Stomach (tissue), 4 donors: Measurements from ENCODE around the gene HPD.

Experiments
- CTCF ChIP-seq, 7 experiments: fragments of 450-650 bp in 4 of 7; fragments of 200-600 bp in 3 of 7; sonication (generic) in 3 of 7; IDR thresholded peaks; one replicate each; pipeline ENCODE4 v1.5.1; 2016 to 2019; ENCODE audit warnings: antibody characterized with exemption in 7 of 7, control low read depth in 2 of 7, mild to moderate bottlenecking in 1 of 7
- POLR2A ChIP-seq, 4 donors: fragments of 450-650 bp; IDR thresholded peaks; one replicate each; pipeline ENCODE4 v1.6.1; 2016; ENCODE audit warnings: antibody characterized with exemption in 4 of 4, control low read depth in 2 of 4, mild to moderate bottlenecking in 1 of 4, moderate library complexity in 1 of 4
- POLR2AphosphoS5 ChIP-seq, 3 donors: sonication (generic); formaldehyde crosslinking; IDR thresholded peaks; one replicate each; pipeline ENCODE4 v1.6.1; 2016; ENCODE audit warnings: antibody characterized with exemption in 3 of 3

GRCh38 chr12:121849211-121849610 lies 9.4 kb downstream of the HPD start:
- no peak for TF ChIP-seq CTCF (IDR thresholded peaks at IDR 0.05)
- no peak for TF ChIP-seq POLR2A (IDR thresholded peaks at IDR 0.05)
- TF ChIP-seq POLR2AphosphoS5 (IDR thresholded peaks at IDR 0.05), result no peak
